Stimulated activated memory B cell treated with anti-CD40 and anti-IgM and Interleukin-4, amounts not matched to agents 10 μg/mL and 1 μg/mL and 100 μg/mL, for 72 hours (primary cell): ENCODE measurements around the gene ABCF3.

ENCODE experiments used
- ATAC-seq: fragments of 150-1000 bp; cut with Tn5 transposase; 2 replicates; pipeline ENCODE4 v1.10.0; 2021
- H3K27ac Mint-ChIP-seq: one replicate; pipeline ENCODE4 v1.8.0; 2022; ENCODE audit warnings: mild to moderate bottlenecking, mixed read lengths
- H3K27me3 Mint-ChIP-seq: one replicate; pipeline ENCODE4 v1.8.0; 2022; ENCODE audit warnings: mixed read lengths
- H3K36me3 Mint-ChIP-seq: one replicate; pipeline ENCODE4 v1.8.0; 2022; ENCODE audit warnings: mixed read lengths
- H3K4me1 Mint-ChIP-seq: one replicate; pipeline ENCODE4 v1.8.0; 2022; ENCODE audit warnings: mixed read lengths
- H3K4me3 Mint-ChIP-seq: one replicate; pipeline ENCODE4 v1.8.0; 2022; ENCODE audit warnings: mild to moderate bottlenecking, moderate library complexity, mixed read lengths
- H3K9me3 Mint-ChIP-seq: one replicate; pipeline ENCODE4 v1.8.0; 2022; ENCODE audit warnings: mixed read lengths

The ABCF3 gene

DNA sequence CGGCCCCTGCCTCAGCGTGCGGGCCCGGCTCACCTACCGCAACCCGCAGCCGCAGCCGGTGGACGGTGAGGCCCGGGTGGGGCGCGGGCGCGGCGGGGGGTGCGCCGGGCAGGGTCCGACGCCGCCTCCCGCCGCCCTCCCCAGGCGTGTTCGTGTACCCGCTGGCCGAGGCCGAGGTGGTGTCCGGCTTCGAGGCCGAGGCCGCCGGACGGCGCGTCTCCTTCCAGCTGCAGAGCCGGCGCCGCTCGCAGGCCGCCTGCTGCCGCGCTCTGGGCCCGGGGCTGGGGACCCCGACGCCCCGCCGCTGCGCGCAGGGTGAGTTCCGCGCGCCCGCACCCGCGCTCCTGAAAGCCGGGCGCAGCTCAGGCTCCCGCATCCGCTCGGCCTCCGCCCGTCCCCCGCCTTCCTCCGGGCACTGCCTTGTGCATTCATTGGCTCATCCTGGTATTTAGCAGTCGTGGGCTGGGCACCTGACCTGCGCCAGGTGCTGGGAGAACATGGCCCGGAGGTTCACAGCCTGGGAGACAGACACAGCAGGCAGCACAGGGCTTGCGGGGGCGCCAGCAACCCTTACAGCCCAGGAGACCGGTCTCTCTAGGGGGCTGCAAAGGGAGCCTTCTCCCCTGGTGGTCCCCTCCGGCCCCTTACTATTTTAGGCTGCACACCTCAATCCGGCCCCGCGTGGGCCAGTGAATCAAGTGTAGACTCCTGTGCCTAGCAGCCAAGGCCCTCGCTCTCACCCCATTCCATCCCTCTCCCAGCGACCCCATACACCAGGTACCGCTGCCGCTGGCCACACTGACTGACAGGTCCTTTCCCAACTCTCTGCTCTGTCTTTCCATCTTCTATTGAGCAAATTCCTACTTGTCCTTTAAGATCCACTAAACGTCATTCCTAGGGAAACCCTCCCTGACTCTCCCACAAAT lies 44.9 kb downstream of the ABCF3 start:
- H3K27ac Mint-ChIP-seq: no peak overlapping the region
- peaks cover 17% of the 10 kb centered on the region for H3K4me1 Mint-ChIP-seq
- no peaks in the 10 kb centered on the region for H3K36me3 Mint-ChIP-seq
- H3K27me3 Mint-ChIP-seq: peaks cover 68% of the 10 kb centered on the region
- H3K9me3 Mint-ChIP-seq: no peaks in the 10 kb centered on the region
- ATAC-seq: no peak
- peak overlapping the region; percentile 15 for H3K4me3 Mint-ChIP-seq

DNA sequence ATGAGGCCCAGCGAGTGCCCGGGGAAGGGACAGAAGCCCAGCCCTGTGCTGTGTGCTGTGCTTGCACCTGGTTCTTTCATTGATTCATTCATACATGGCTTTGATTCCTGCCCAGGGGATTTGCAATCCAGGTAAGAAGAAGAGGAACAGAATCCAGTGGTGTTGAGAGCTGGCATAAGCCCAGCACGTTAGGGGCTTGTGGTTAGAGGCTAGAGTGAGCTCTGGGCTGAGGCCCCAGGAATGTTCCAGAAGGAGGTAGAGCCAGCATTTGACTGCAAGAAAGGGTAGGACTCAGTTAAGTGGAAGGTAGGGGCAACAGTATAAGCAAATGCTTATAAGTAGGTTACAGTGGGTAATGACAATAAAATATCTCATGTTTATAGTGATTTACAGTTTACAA lies 45.7 kb downstream of the ABCF3 start:
- Mint-ChIP-seq H3K9me3 (no peaks in the 10 kb centered on the region), H3K27ac (no peak overlapping the region), H3K27me3 (peaks cover 60% of the 10 kb centered on the region), H3K36me3 (no peaks in the 10 kb centered on the region), H3K4me3 (peak overlapping the region; percentile 15), H3K4me1 (peaks cover 17% of the 10 kb centered on the region)
- no peak for ATAC-seq

DNA sequence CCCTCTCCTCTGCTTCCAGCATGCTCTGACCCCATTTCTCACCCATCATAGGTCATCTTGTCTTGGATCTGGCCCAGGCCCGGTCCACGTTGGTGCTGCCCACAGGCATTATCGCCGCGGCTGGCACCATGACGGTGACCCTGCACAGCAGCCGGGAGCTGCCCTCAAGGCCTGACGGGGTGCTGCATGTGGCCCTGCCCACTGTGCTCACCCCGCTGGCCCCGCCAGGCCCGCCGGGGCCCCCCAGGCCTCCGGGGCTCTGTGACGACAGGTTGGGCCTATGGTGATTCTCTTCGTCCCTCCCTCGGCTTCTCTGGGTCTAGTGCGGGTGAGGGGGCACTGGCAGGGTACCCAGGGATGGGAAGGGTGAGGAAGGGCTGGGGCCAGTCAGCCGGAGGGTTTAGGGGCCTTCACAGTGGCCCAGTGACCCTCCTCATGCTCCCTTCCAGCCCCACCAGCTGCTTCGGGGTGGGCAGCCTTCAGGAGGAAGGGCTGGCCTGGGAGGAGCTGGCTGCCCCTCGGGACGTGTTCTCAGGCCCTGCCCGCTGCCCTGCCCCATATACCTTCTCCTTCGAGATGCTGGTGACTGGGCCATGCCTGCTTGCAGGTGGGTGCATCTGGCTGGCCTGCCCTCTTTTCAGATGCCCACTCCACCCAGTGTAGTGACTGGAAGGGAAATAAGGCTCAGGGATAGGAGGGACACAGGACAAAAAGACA lies 47.3 kb downstream of the ABCF3 start:
- ATAC-seq: no peak
- Mint-ChIP-seq H3K27me3 (peaks cover 48% of the 10 kb centered on the region), H3K9me3 (no peaks in the 10 kb centered on the region), H3K4me1 (peaks cover 17% of the 10 kb centered on the region), H3K36me3 (no peaks in the 10 kb centered on the region), H3K27ac (no peak overlapping the region), H3K4me3 (no peak overlapping the region)

DNA sequence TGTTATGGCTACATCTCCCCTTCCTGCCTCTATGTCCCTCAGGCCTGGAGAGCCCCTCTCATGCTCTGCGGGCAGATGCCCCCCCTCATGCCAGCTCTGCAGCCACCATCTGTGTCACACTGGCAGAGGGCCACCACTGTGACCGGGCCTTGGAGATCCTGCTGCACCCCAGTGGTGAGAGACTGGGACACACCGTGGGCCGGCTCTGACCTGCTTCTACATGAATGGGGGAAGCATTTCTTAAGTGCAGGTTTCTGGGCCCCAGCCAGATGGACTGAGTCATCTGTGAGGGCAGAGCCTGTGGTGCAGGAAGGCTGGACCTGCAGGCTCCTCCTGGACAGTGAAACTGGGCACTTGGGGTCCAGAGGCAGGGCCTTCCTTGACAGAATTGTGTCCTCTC lies 48.2 kb downstream of the ABCF3 start:
- no peak overlapping the region for H3K27ac Mint-ChIP-seq
- H3K9me3 Mint-ChIP-seq: no peaks in the 10 kb centered on the region
- H3K27me3 Mint-ChIP-seq: peaks cover 38% of the 10 kb centered on the region
- no peak for ATAC-seq
- no peak overlapping the region for H3K4me3 Mint-ChIP-seq
- peaks cover 10% of the 10 kb centered on the region for H3K4me1 Mint-ChIP-seq
- H3K36me3 Mint-ChIP-seq: no peaks in the 10 kb centered on the region

DNA sequence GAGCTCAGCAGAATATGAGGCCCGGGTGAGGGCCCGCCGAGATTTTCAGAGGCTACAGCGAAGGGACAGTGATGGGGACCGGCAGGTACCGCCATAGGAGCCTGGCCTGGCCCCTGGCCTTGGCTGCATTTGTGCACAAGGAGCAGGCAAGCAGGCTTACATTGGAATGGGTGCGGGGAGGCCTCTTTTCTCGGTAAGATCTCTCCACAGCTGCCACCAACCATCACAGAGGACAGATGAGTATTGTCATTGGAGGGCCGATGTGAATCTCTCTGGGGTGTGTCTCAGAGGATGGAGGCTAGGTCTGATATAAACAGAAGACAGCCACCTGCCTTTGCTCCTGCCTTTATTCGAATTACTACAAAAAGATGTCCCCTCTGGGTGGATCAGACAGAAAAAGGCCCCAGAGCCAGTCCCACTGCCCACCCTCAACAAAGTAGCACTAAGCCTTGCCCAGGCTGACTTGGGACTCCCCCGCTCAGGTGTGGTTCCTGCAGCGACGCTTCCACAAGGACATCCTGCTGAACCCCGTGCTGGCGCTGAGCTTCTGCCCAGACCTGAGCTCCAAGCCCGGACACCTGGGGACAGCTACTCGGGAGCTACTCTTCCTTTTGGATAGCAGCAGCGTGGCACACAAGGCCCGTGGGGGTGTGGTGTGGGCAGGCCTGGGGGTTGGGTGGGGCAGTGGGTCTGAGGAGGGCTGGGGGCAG lies 48.8 kb downstream of the ABCF3 start:
- Mint-ChIP-seq H3K9me3 (no peaks in the 10 kb centered on the region), H3K36me3 (no peaks in the 10 kb centered on the region), H3K4me1 (peaks cover 10% of the 10 kb centered on the region), H3K4me3 (no peak overlapping the region), H3K27me3 (peaks cover 38% of the 10 kb centered on the region), H3K27ac (no peak overlapping the region)
- ATAC-seq: no peak

DNA sequence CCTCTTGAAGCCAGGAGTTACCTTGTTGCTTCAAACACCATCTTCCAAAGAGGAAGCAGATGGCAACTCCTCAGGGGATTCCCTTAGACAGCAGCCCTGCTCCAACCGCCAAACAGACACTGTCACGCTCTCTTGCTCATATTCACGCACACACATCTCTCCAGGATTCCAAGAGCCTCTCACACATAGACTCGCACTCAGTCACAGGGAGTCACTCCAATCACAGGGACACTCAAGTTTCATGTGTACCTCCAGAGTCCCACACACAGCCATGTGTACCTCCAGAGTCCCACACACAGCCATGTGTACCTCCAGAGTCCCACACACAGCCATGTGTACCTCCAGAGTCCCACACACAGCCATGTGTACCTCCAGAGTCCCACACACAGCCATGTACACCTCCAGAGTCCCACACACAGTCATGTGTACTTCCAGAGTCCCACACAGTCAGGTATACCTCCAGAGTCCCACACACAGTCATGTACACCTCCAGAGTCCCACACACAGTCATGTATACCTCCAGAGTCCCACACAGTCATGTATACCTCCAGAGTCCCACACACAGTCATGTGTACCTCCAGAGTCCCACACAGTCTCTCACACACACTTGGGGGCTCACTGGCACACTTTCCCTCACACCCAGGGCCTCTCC lies 49.5 kb downstream of the ABCF3 start:
- no peak for ATAC-seq
- H3K27me3 Mint-ChIP-seq: peaks cover 38% of the 10 kb centered on the region
- H3K36me3 Mint-ChIP-seq: no peaks in the 10 kb centered on the region
- peaks cover 10% of the 10 kb centered on the region for H3K4me1 Mint-ChIP-seq
- H3K4me3 Mint-ChIP-seq: no peak overlapping the region
- H3K27ac Mint-ChIP-seq: no peak overlapping the region
- no peaks in the 10 kb centered on the region for H3K9me3 Mint-ChIP-seq

DNA sequence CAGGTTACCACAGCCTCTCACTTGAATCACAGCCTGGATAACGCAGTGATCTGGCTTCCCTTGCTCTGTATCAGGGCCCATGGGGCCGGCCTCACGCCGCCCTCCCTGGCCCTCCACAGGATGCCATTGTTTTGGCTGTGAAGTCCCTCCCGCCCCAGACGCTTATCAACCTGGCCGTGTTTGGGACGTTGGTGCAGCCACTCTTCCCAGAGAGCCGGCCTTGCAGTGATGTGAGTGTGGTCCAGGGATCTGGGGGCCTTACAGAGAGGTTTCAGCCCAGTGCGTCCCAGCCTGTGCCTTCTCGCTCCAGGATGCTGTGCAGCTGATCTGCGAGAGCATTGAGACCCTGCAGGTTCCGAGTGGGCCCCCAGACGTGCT lies 50.0 kb downstream of the ABCF3 start:
- no peaks in the 10 kb centered on the region for H3K36me3 Mint-ChIP-seq
- H3K27ac Mint-ChIP-seq: no peak overlapping the region
- H3K4me3 Mint-ChIP-seq: no peak overlapping the region
- no peaks in the 10 kb centered on the region for H3K9me3 Mint-ChIP-seq
- H3K27me3 Mint-ChIP-seq: peaks cover 33% of the 10 kb centered on the region
- H3K4me1 Mint-ChIP-seq: peaks cover 8% of the 10 kb centered on the region
- no peak for ATAC-seq

DNA sequence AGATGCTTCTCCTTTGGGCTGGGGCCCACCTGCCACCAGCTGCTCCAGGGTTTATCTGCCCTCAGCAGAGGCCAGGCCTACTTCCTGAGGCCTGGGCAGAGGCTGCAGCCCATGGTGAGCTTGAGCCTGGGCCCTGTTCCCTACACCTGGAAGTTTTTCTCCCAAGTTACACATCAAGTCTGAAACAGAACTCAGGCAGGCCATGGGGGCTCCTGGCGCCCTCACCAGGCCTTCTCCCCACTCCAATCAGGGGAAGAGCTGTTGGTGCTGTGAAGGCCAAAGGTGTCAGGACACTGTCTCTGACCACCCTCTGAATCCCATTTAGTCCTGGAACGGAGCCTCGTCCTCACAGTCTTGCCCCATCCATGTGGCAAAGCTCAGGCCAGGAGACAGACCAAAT lies 50.6 kb downstream of the ABCF3 start:
- no peak overlapping the region for H3K4me3 Mint-ChIP-seq
- H3K36me3 Mint-ChIP-seq: no peaks in the 10 kb centered on the region
- peaks cover 27% of the 10 kb centered on the region for H3K27me3 Mint-ChIP-seq
- ATAC-seq: no peak
- H3K9me3 Mint-ChIP-seq: no peaks in the 10 kb centered on the region
- H3K27ac Mint-ChIP-seq: no peak overlapping the region
- H3K4me1 Mint-ChIP-seq: peaks cover 1% of the 10 kb centered on the region

DNA sequence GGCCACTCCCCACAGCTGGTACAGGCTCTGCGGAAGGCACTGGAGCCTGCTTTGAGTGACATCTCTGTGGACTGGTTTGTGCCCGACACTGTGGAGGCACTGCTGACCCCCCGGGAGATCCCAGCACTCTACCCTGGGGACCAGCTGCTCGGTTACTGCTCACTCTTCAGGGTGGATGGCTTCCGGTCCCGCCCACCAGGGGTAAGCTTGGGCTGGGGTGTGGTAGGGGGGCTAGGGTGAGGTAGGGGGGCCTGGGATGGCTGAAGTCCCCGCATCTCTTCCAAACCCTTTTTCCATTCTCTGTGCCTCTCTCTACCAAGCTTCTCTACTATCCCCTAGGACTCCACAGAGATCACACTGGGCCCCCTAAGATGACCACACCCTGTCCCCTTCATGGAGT lies 51.2 kb downstream of the ABCF3 start:
- Mint-ChIP-seq H3K4me1 (no peaks in the 10 kb centered on the region), H3K36me3 (peaks cover 3% of the 10 kb centered on the region), H3K27ac (no peak overlapping the region), H3K27me3 (peaks cover 21% of the 10 kb centered on the region), H3K9me3 (no peaks in the 10 kb centered on the region), H3K4me3 (no peak overlapping the region)
- ATAC-seq: no peak

DNA sequence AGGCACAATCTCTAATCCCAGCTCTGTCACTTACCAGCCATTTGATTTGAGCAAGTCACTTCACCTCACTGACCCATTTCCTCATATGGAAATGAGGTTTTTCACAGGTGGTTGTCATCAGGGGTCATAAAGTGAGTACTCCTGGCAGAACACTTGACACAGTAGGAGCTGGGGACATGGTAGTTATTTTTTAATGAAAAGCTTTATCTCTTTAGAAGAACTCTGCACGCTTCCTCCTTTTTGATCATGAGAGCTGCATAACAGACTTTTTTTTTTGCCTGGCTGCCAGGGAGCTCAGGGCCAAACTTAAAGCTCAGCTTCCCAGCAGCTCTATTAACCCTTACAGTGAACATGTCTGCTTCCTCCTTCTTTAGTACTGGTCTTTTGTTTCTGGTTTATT lies 51.8 kb downstream of the ABCF3 start:
- Mint-ChIP-seq H3K27ac (no peak overlapping the region), H3K4me3 (no peak overlapping the region), H3K9me3 (no peaks in the 10 kb centered on the region), H3K36me3 (peaks cover 9% of the 10 kb centered on the region), H3K27me3 (peaks cover 15% of the 10 kb centered on the region), H3K4me1 (no peaks in the 10 kb centered on the region)
- ATAC-seq: no peak

DNA sequence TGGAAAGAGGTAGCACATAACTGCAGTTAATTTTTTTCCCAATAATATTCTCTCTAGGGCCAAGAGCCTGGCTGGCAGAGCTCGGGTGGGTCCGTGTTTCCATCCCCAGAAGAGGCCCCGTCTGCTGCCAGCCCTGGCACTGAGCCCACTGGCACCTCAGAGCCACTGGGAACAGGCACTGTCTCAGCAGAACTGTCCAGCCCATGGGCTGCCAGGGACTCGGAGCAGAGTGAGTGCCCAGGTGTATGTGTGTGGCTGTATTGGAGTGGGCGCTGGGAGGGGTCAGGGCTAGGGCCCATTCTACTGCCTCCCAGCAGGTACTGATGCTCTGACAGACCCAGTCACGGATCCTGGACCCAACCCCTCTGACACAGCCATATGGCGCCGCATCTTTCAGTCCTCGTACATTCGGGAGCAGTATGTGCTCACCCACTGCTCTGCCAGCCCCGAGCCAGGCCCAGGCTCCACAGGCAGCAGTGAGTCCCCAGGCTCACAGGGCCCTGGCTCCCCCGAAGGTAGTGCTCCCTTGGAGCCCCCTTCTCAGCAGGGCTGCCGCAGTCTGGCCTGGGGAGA lies 52.3 kb downstream of the ABCF3 start:
- Mint-ChIP-seq H3K27ac (no peak overlapping the region), H3K9me3 (no peaks in the 10 kb centered on the region), H3K4me3 (no peak overlapping the region), H3K27me3 (peaks cover 10% of the 10 kb centered on the region), H3K4me1 (no peaks in the 10 kb centered on the region), H3K36me3 (peaks cover 12% of the 10 kb centered on the region)
- ATAC-seq: no peak

DNA sequence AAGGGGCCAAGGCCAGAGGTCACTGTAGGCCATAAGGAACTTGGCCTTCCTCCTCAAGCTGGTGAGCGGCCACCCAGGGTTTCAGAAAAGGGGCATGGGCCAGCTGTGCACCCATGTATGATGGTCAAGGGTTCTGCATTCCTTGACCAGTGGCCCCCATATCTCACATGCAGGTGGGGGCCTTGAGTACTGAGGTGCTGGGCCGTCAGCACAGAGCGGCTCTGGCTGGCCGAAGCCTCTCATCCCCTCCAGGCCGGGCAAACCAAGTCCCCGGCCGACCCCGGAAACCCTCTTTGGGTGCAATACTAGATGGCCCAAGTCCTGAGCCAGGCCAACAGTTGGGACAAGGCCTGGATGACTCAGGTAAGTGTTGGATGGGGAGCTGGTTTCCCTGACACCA lies 53.2 kb downstream of the ABCF3 start:
- no peak overlapping the region for H3K27ac Mint-ChIP-seq
- no peaks in the 10 kb centered on the region for H3K4me1 Mint-ChIP-seq
- no peaks in the 10 kb centered on the region for H3K9me3 Mint-ChIP-seq
- no peak for ATAC-seq
- H3K36me3 Mint-ChIP-seq: peaks cover 21% of the 10 kb centered on the region
- H3K4me3 Mint-ChIP-seq: no peak overlapping the region
- H3K27me3 Mint-ChIP-seq: peaks cover under 1% of the 10 kb centered on the region

DNA sequence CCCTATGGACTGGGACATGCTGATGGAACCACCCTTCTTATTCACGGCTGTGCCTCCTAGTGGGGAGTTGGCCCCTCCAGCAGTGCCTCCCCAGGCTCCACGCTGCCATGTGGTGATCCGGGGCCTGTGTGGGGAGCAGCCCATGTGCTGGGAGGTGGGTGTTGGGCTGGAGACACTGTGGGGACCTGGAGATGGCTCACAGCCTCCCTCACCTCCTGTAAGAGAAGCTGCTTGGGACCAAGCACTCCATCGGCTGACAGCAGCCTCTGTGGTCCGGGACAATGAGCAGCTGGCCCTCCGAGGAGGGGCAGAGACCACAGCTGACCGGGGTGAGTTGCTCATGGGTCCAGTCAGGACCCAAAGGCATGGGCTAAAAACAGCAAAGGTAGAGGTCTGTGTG lies 53.7 kb downstream of the ABCF3 start:
- Mint-ChIP-seq H3K36me3 (peaks cover 26% of the 10 kb centered on the region), H3K4me3 (no peak overlapping the region), H3K9me3 (no peaks in the 10 kb centered on the region), H3K27ac (no peak overlapping the region), H3K4me1 (no peaks in the 10 kb centered on the region), H3K27me3 (no peaks in the 10 kb centered on the region)
- ATAC-seq: no peak

DNA sequence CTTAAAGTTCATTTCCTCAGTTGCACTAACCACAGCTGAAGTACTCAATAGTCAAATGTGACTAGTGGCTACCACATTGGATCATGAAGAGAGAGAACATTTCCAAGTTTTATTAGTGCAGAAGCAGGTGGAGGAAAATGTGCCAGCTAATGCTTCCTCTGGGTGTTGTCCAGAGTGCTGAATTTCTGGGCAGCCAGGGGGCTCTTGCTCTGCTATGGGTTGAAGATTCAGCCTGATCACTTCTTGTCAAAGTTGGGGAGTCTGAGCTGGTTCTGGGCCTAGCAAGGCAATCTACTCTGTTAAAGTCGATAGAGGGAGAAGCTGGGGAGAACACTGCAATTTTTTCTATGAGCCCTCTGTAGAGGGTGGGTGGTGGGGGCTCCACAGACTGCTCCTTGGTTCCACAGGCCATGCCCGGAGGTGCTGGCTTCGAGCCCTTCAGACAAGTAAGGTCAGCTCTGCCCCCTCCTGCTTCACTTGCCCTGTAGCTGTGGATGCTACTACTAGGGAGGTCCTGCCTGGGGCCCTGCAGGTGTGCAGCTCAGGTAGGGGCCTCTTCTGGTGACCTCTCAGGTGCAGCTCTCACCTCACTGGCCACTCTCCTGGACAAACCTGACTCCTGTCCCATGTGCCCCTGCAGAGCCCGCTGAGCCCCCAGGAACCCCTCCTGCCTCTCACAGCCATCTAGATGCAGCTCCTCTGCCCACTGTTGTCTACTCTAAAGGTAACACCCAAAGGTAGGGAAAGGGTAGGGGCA lies 54.6 kb downstream of the ABCF3 start:
- Mint-ChIP-seq H3K27me3 (no peaks in the 10 kb centered on the region), H3K4me3 (no peak overlapping the region), H3K27ac (no peak overlapping the region), H3K4me1 (no peaks in the 10 kb centered on the region), H3K9me3 (no peaks in the 10 kb centered on the region), H3K36me3 (peaks cover 32% of the 10 kb centered on the region)
- no peak for ATAC-seq
